Neural cell (in vitro differentiated cells): ENCODE measurements around the gene ARMH3.

Experiments
- CTCF ChIP-seq: fragments of 450-650 bp; IDR thresholded peaks from 2 replicates; pipeline ENCODE4 v1.5.1; 2014; ENCODE audit warnings: antibody characterized with exemption, mild to moderate bottlenecking, moderate library complexity; ENCODE audit not compliant: poor library complexity, severe bottlenecking
- EP300 ChIP-seq: fragments of 450-650 bp; conservative IDR thresholded peaks from 2 replicates; pipeline ENCODE4 v1.6.1; 2014; ENCODE audit warnings: antibody characterized with exemption, mild to moderate bottlenecking, moderate library complexity; ENCODE audit not compliant: poor library complexity, severe bottlenecking
- EZH2 ChIP-seq: fragments of 200-600, 300-800 bp; shearing (Covaris generic), sonication (generic); IDR thresholded peaks from 2 replicates; pipeline ENCODE4 v1.6.1; 2014; ENCODE audit warnings: antibody characterized with exemption, low read length, borderline replicate concordance, mild to moderate bottlenecking; ENCODE audit not compliant: insufficient read depth, poor library complexity, severe bottlenecking
- MXI1 ChIP-seq: fragments of 450-650 bp; conservative IDR thresholded peaks from 2 replicates; pipeline ENCODE4 v1.6.1; 2014; ENCODE audit warnings: antibody characterized with exemption, mild to moderate bottlenecking; ENCODE audit not compliant: poor library complexity, severe bottlenecking
- POLR2AphosphoS5 ChIP-seq: IDR thresholded peaks from 2 replicates; pipeline ENCODE4 v1.6.1; 2012
- RAD21 ChIP-seq: fragments of 450-650 bp; conservative IDR thresholded peaks from 2 replicates; pipeline ENCODE4 v1.6.1; 2014; ENCODE audit warnings: antibody characterized with exemption, mild to moderate bottlenecking, moderate library complexity
- REST ChIP-seq: IDR thresholded peaks from 2 replicates; pipeline ENCODE4 v1.6.1; 2012; ENCODE audit warnings: borderline replicate concordance
- TAF1 ChIP-seq: IDR thresholded peaks from 2 replicates; pipeline ENCODE4 v1.6.1; 2012; ENCODE audit warnings: low read depth

GRCh38 chr10:102085336-102085735 is 29.4 kb upstream of the ARMH3 start:
- TF ChIP-seq CTCF (no peak), EZH2 (no peak), EP300 (no peak), REST (no peak), MXI1 (no peak), RAD21 (no peak), TAF1 (no peak), POLR2AphosphoS5 (no peak)
